K562 (cell line): ENCODE results near the gene MARK2. TPM values are rescaled to one million over a fixed set of nuclear protein-coding genes. Genes with fewer than 3 reads are reported as not detected.

Experiments used
- ARID3B ChIP-seq: fragments of 250-450 bp; sonication (Bioruptor Pico); IDR thresholded peaks from 2 replicates; pipeline ENCODE4 v1.4.0; 2020; ENCODE audit warnings: borderline replicate concordance
- BACH1 ChIP-seq: fragments of 200-800 bp; sonication (Bioruptor generic); IDR thresholded peaks from 2 replicates; pipeline ENCODE4 v1.6.1; 2016; ENCODE audit warnings: missing genetic modification characterization, missing compliant biosample characterization
- CEBPB ChIP-seq: fragments of 450-650 bp; IDR thresholded peaks from 2 replicates; pipeline ENCODE4 v1.6.1; 2016; ENCODE audit warnings: missing genetic modification characterization, missing compliant biosample characterization
- CREB3L1 ChIP-seq: fragments of 450-650 bp; IDR thresholded peaks from 2 replicates; pipeline ENCODE4 v1.6.1; 2014; ENCODE audit warnings: low read depth, mild to moderate bottlenecking, moderate library complexity, borderline replicate concordance
- EP300 ChIP-seq: IDR thresholded peaks from 2 replicates; pipeline ENCODE4 v1.6.1; 2012; ENCODE audit warnings: low read length, improper control_type of control experiment
- GATAD2A ChIP-seq: fragments of 450-650 bp; IDR thresholded peaks from 2 replicates; pipeline ENCODE4 v1.6.1; 2017
- HCFC1 ChIP-seq: IDR thresholded peaks from 2 replicates; pipeline ENCODE4 v1.6.1; 2012; ENCODE audit warnings: low read depth, low read length, improper control_type of control experiment
- HDAC2 ChIP-seq: fragments of 450-650 bp; IDR thresholded peaks from 2 replicates; pipeline ENCODE4 v1.6.1; 2016; ENCODE audit warnings: mild to moderate bottlenecking
- HDGF ChIP-seq: fragments of 450-650 bp; IDR thresholded peaks from 2 replicates; pipeline ENCODE4 v1.6.1; 2016
- HNRNPL ChIP-seq: fragments of 200-400 bp; formaldehyde crosslinking; IDR thresholded peaks from 2 replicates; pipeline ENCODE4 v1.6.1; 2017; ENCODE audit warnings: low read depth, mild to moderate bottlenecking, low read length
- KDM2B ChIP-seq: fragments of 250-450 bp; sonication (Bioruptor Pico); IDR thresholded peaks from 2 replicates; pipeline ENCODE4 v1.8.0; 2021; ENCODE audit warnings: mild to moderate bottlenecking, moderate library complexity
- KDM5B ChIP-seq: fragments of 200-600 bp; sonication (generic); IDR thresholded peaks from 2 replicates; pipeline ENCODE4 v1.6.1; 2012; ENCODE audit warnings: low read depth, mild to moderate bottlenecking, moderate library complexity, low read length, control low read depth, inconsistent platforms; ENCODE audit not compliant: insufficient replicate concordance
- MLX ChIP-seq, 2 experiments: fragments of 450-650 bp in 1 of 2; sonication (generic) in 1 of 2; formaldehyde crosslinking; conservative IDR thresholded peaks; 2 replicates each; pipeline versions ENCODE4 v1.4.0 to v1.8.1; 2020 to 2022; ENCODE audit warnings: mild to moderate bottlenecking in 1 of 2, missing genetic modification reagents in 1 of 2
- NCOA6 ChIP-seq: fragments of 450-650 bp; IDR thresholded peaks from 2 replicates; pipeline ENCODE4 v1.6.1; 2017; ENCODE audit warnings: mild to moderate bottlenecking
- NFE2 ChIP-seq: IDR thresholded peaks from 2 replicates; pipeline ENCODE4 v1.6.1; 2014; ENCODE audit warnings: antibody characterized with exemption, low read depth
- NFIC ChIP-seq: fragments of 450-650 bp; IDR thresholded peaks from 2 replicates; pipeline ENCODE4 v1.6.1; 2017; ENCODE audit warnings: mild to moderate bottlenecking, inconsistent platforms
- RBBP5 ChIP-seq: fragments of 200-600 bp; sonication (generic); IDR thresholded peaks from 2 replicates; pipeline ENCODE4 v1.6.1; 2012; ENCODE audit warnings: borderline replicate concordance, mild to moderate bottlenecking, low read length, control low read depth, inconsistent platforms; ENCODE audit not compliant: insufficient read depth, poor library complexity, severe bottlenecking
- RBM34 ChIP-seq: fragments of 200-400 bp; formaldehyde crosslinking; IDR thresholded peaks from 2 replicates; pipeline ENCODE4 v1.6.1; 2018; ENCODE audit warnings: low read length, borderline replicate concordance; ENCODE audit not compliant: insufficient read depth
- SMAD2 ChIP-seq: fragments of 150-350 bp; IDR thresholded peaks from 2 replicates; pipeline ENCODE4 v1.6.1; 2014; ENCODE audit warnings: low read depth, mild to moderate bottlenecking, low read length
- SP1 ChIP-seq: sonication (generic); formaldehyde crosslinking; IDR thresholded peaks from 2 replicates; pipeline ENCODE4 v1.8.1; 2022; ENCODE audit warnings: mild to moderate bottlenecking, missing genetic modification reagents
- SP2 ChIP-seq: IDR thresholded peaks from 2 replicates; pipeline ENCODE4 v1.6.1; 2011; ENCODE audit warnings: mild to moderate bottlenecking, low read depth, low read length, moderate library complexity; ENCODE audit not compliant: poor library complexity, severe bottlenecking; ENCODE audit errors: extremely low read depth
- SREBF2 ChIP-seq: sonication (generic); formaldehyde crosslinking; IDR thresholded peaks from 2 replicates; pipeline ENCODE4 v1.4.0; 2020; ENCODE audit warnings: mild to moderate bottlenecking, missing genetic modification reagents
- SRSF1 ChIP-seq: fragments of 200-400 bp; formaldehyde crosslinking; IDR thresholded peaks from 2 replicates; pipeline ENCODE4 v1.6.1; 2017; ENCODE audit warnings: mild to moderate bottlenecking, low read depth, low read length, moderate library complexity
- TEAD1 ChIP-seq, 2 experiments: fragments of 450-650 bp in 1 of 2; sonication (generic) in 1 of 2; formaldehyde crosslinking; IDR thresholded peaks; 2 replicates each; pipeline versions ENCODE4 v1.4.0 to v1.8.0; 2020 to 2022; ENCODE audit warnings: mild to moderate bottlenecking in 2 of 2, missing genetic modification reagents in 1 of 2
- ZZZ3 ChIP-seq: fragments of 450-650 bp; IDR thresholded peaks from 2 replicates; pipeline ENCODE4 v1.6.1; 2016; ENCODE audit warnings: antibody characterized with exemption, mild to moderate bottlenecking, moderate library complexity
- polyA plus RNA-seq, 8 experiments: library from polyadenylated mRNA; depleted of rRNA in 4 of 8; stranded (reverse) in 5 of 8; unstranded in 3 of 8; fragments of >200 nt; fragmentation: Nextera tagmentation in 2 of 8; fragmentation: Illumina TruSeq in 1 of 8; extraction: Ambion mirVana in 2 of 8; extraction: Trizol in 1 of 8; gene quantifications; 2 replicates each; pipeline versions ENCODE4 v1.2.1 to v1.2.3, GENCODE V29; 2011 to 2014; ENCODE audit warnings: inconsistent platforms in 1 of 8, missing spikeins in 1 of 8
- total RNA-seq, 7 experiments: library from RNA; depleted of rRNA in 6 of 7; stranded (reverse); fragments of >200 nt in 6 of 7; fragmentation: Illumina TruSeq in 2 of 7; extraction: Trizol in 2 of 7; gene quantifications; 2 replicates each; pipeline versions ENCODE4 v1.2.1 to v1.2.3, GENCODE V29; 2011 to 2021; ENCODE audit warnings: low replicate concordance in 1 of 7

MARK2 gene
- total and polyA plus RNA-seq, 9 of the 15 experiments (the other 6 are each of a cell fraction or from before 2014, with no cell fraction given): 0.32 to 43.5 (median 15.1) TPM

- peak; percentile 78 for TF ChIP-seq GATAD2A
- no peak for TF ChIP-seq RBM34
- TF ChIP-seq SREBF2 (CRISPR knock-in tag): no peak
- TF ChIP-seq CREB3L1: 0 out of 2 replicates have a peak, but pooled peaks have one; percentile 34
- peak; percentile 50; the same call in 1 of the 2 replicates for TF ChIP-seq HNRNPL
- peak; percentile 13 for TF ChIP-seq KDM5B
- no peak for TF ChIP-seq MLX (CRISPR knock-in tag; conservative IDR thresholded peaks at IDR 0.05)
- 0 out of 2 replicates have a peak, but pooled peaks have one; percentile 31 for TF ChIP-seq SP1
- TF ChIP-seq HCFC1: no peak
- TF ChIP-seq NFIC: peak; percentile 17; the same call in 1 of the 2 replicates
- TF ChIP-seq NCOA6: peak; percentile 63; the same call in 1 of the 2 replicates
- TF ChIP-seq EP300: no peak
- TF ChIP-seq BACH1: no peak
- peak; percentile 59; the same call in 1 of the 2 replicates for TF ChIP-seq HDAC2
- TF ChIP-seq CEBPB (tag): no peak
- TF ChIP-seq HDGF: no peak
- TF ChIP-seq KDM2B: 0 out of 2 replicates have a peak, but pooled peaks have one; percentile 22
- TF ChIP-seq RBBP5: peak; percentile 13
- no peak for TF ChIP-seq SP2
- TF ChIP-seq TEAD1 (CRISPR knock-in tag; IDR thresholded peaks at IDR 0.05): peak in 1 of 2 experiments; percentile 69; a peak in 1 of 4 replicates
- TF ChIP-seq SMAD2: no peak
- TF ChIP-seq ARID3B (CRISPR knock-in tag): no peak
- TF ChIP-seq NFE2: no peak
- TF ChIP-seq SRSF1: no peak
- no peak for TF ChIP-seq ZZZ3
Measured at GRCh38 chr11:63915961-63916836, 77.3 kb downstream of the MARK2 start (continued).
